IMR-90 (cell line): ENCODE data around the gene INPP4A. TPM values are rescaled to one million over a fixed set of nuclear protein-coding genes. Genes with fewer than 3 reads are reported as not detected.

Experiments used
- ATAC-seq: fragments of 200-7000 bp; cut with Tn5 transposase; 2 replicates; pipeline ENCODE4 v1.9.1; 2020; ENCODE audit warnings: low read depth, mild to moderate bottlenecking, moderate library complexity
- BruUV-seq: library from RNA; stranded (reverse); fragments of 400-500 nt; replicated peaks from 2 replicates; lab custom pipeline; 2021; lab: Mats Ljungman, UMichigan
- CTCF ChIA-PET: fragments of 300-600 bp; formaldehyde crosslinking; extraction: SDS; loops from one replicate; lab custom pipeline; 2021; ENCODE audit warnings: antibody characterized with exemption; lab: Yijun Ruan, JAX
- POLR2A ChIA-PET: fragments of 300-600 bp; sonication (Branson Sonifier 250); formaldehyde crosslinking; loops from one replicate; lab custom pipeline; 2022; ENCODE audit warnings: antibody characterized with exemption; ENCODE audit not compliant: unreplicated experiment; lab: Charles Lee
- DNase-seq: peaks from one replicate; pipeline ENCODE4 v3.0.0; 2013
- H2AFZ ChIP-seq: replicated peaks from 2 replicates; pipeline ENCODE3; 2013; ENCODE audit warnings: low read length, mild to moderate bottlenecking; ENCODE audit not compliant: poor library complexity
- H2AK5ac ChIP-seq: 2 replicates; pipeline ENCODE4 v1.6.1; 2013; ENCODE audit warnings: low read depth, low read length, inconsistent platforms
- H2AK9ac ChIP-seq: replicated peaks from 2 replicates; pipeline ENCODE3; 2013; ENCODE audit warnings: mild to moderate bottlenecking, low read depth, low read length, moderate library complexity; ENCODE audit not compliant: poor library complexity
- H2BK120ac ChIP-seq: 2 replicates; pipeline ENCODE4 v1.6.1; 2013; ENCODE audit warnings: low read depth, low read length, inconsistent platforms
- H2BK15ac ChIP-seq: 3 replicates; pipeline ENCODE4 v1.6.1; 2013; ENCODE audit warnings: low read depth, low read length, inconsistent platforms
- H2BK20ac ChIP-seq: 2 replicates; pipeline ENCODE4 v1.6.1; 2013; ENCODE audit warnings: low read depth, mild to moderate bottlenecking, inconsistent platforms, low read length, moderate library complexity
- H2BK5ac ChIP-seq: 2 replicates; pipeline ENCODE4 v1.6.1; 2013; ENCODE audit warnings: mild to moderate bottlenecking, low read depth, low read length, inconsistent platforms; ENCODE audit not compliant: poor library complexity, severe bottlenecking
- H3K14ac ChIP-seq: replicated peaks from 2 replicates; pipeline ENCODE4 v1.6.1; 2013; ENCODE audit warnings: low read depth, low read length, inconsistent platforms
- H3K18ac ChIP-seq: 2 replicates; pipeline ENCODE4 v1.6.1; 2013; ENCODE audit warnings: low read depth, low read length, control low read depth
- H3K23ac ChIP-seq: 2 replicates; pipeline ENCODE4 v1.6.1; 2013; ENCODE audit warnings: low read depth, low read length, inconsistent platforms
- H3K27ac ChIP-seq: 2 replicates; pipeline ENCODE4 v1.5.1; 2013; ENCODE audit warnings: mild to moderate bottlenecking, control low read depth, low read length; ENCODE audit not compliant: insufficient read depth
- H3K27me3 ChIP-seq: 2 replicates; pipeline ENCODE4 v1.6.1; 2013; ENCODE audit warnings: low read length; ENCODE audit not compliant: control insufficient read depth, insufficient read depth
- H3K36me3 ChIP-seq: 2 replicates; pipeline ENCODE4 v1.6.1; 2013; ENCODE audit warnings: low read length, mixed read lengths; ENCODE audit not compliant: control insufficient read depth, insufficient read depth
- H3K4ac ChIP-seq: 2 replicates; pipeline ENCODE4 v1.6.1; 2013; ENCODE audit warnings: low read depth, low read length, inconsistent platforms
- H3K4me1 ChIP-seq: 2 replicates; pipeline ENCODE4 v1.6.1; 2013; ENCODE audit warnings: low read length, mixed read lengths; ENCODE audit not compliant: control insufficient read depth, insufficient read depth
- H3K4me2 ChIP-seq: 2 replicates; pipeline ENCODE4 v1.6.1; 2013; ENCODE audit warnings: low read depth, mild to moderate bottlenecking, control low read depth, low read length, moderate library complexity
- H3K4me3 ChIP-seq: 2 replicates; pipeline ENCODE4 v1.5.1; 2013; ENCODE audit warnings: low read depth, mild to moderate bottlenecking, control low read depth, low read length, moderate library complexity; ENCODE audit not compliant: insufficient read depth
- H3K56ac ChIP-seq: 2 replicates; pipeline ENCODE4 v1.6.1; 2013; ENCODE audit warnings: low read length, inconsistent platforms; ENCODE audit not compliant: insufficient read depth; ENCODE audit errors: extremely low read depth
- H3K79me1 ChIP-seq, 2 experiments: 2 replicates each; pipeline ENCODE4 v1.6.1; 2013; ENCODE audit warnings: low read length in 2 of 2, inconsistent platforms in 1 of 2, low read depth in 1 of 2
- H3K9ac ChIP-seq: 2 replicates; pipeline ENCODE4 v1.6.1; 2013; ENCODE audit warnings: low read depth, low read length, control low read depth
- H3K9me1 ChIP-seq: 2 replicates; pipeline ENCODE4 v1.6.1; 2013; ENCODE audit warnings: low read length, inconsistent platforms; ENCODE audit not compliant: insufficient read depth
- H3K9me3 ChIP-seq: 2 replicates; pipeline ENCODE4 v1.6.1; 2013; ENCODE audit warnings: low read length; ENCODE audit not compliant: control insufficient read depth, insufficient read depth
- H4K20me1 ChIP-seq: 2 replicates; pipeline ENCODE4 v1.6.1; 2013; ENCODE audit warnings: low read length, inconsistent platforms; ENCODE audit not compliant: insufficient read depth
- H4K5ac ChIP-seq: 2 replicates; pipeline ENCODE4 v1.6.1; 2013; ENCODE audit warnings: mild to moderate bottlenecking, low read depth, low read length, control low read depth
- H4K8ac ChIP-seq, 2 experiments: 2 replicates each; pipeline ENCODE4 v1.6.1; 2013; ENCODE audit warnings: low read depth in 2 of 2, low read length in 2 of 2, control low read depth in 1 of 2, inconsistent platforms in 1 of 2
- H4K91ac ChIP-seq: 2 replicates; pipeline ENCODE4 v1.6.1; 2013; ENCODE audit warnings: low read depth, low read length, inconsistent platforms; ENCODE audit not compliant: insufficient read depth
- BHLHE40 ChIP-seq: fragments of 150-350 bp; IDR thresholded peaks from 2 replicates; pipeline ENCODE4 v1.6.1; 2016; ENCODE audit warnings: mild to moderate bottlenecking, low read depth, low read length
- CEBPB ChIP-seq: IDR thresholded peaks from 2 replicates; pipeline ENCODE4 v1.6.1; 2012; ENCODE audit warnings: low read depth, low read length, improper control_type of control experiment
- CHD1 ChIP-seq: IDR thresholded peaks from 2 replicates; pipeline ENCODE4 v1.6.1; 2012; ENCODE audit warnings: low read depth, low read length, improper control_type of control experiment
- FOS ChIP-seq: fragments of 150-350 bp; IDR thresholded peaks from 2 replicates; pipeline ENCODE4 v1.6.1; 2016; ENCODE audit warnings: low read depth, low read length
- MAFK ChIP-seq: IDR thresholded peaks from 2 replicates; pipeline ENCODE4 v1.6.1; 2012; ENCODE audit warnings: low read depth, low read length, improper control_type of control experiment
- MXI1 ChIP-seq: IDR thresholded peaks from 2 replicates; pipeline ENCODE4 v1.6.1; 2012; ENCODE audit warnings: low read depth, mild to moderate bottlenecking, low read length, moderate library complexity, borderline replicate concordance
- NFE2L2 ChIP-seq: fragments of 150-350 bp; IDR thresholded peaks from 2 replicates; pipeline ENCODE4 v1.6.1; 2016; ENCODE audit warnings: low read depth, mild to moderate bottlenecking, low read length
- POLR2A ChIP-seq: IDR thresholded peaks from 2 replicates; pipeline ENCODE4 v1.6.1; 2012; ENCODE audit warnings: mild to moderate bottlenecking, low read depth, low read length
- RAD21 ChIP-seq: IDR thresholded peaks from 2 replicates; pipeline ENCODE4 v1.6.1; 2012; ENCODE audit warnings: low read length, improper control_type of control experiment
- RCOR1 ChIP-seq: IDR thresholded peaks from 2 replicates; pipeline ENCODE4 v1.6.1; 2012; ENCODE audit warnings: mild to moderate bottlenecking, low read length, improper control_type of control experiment; ENCODE audit not compliant: insufficient replicate concordance
- RFX5 ChIP-seq: IDR thresholded peaks from 2 replicates; pipeline ENCODE4 v1.8.0; 2012; ENCODE audit warnings: low read depth, mild to moderate bottlenecking, low read length, moderate library complexity
- SMC3 ChIP-seq: fragments of 150-350 bp; IDR thresholded peaks from 2 replicates; pipeline ENCODE4 v1.6.1; 2016; ENCODE audit warnings: low read depth, mild to moderate bottlenecking, antibody characterized with exemption, low read length, moderate library complexity
- WGBS, 2 experiments: methylation state at CpG; one replicate each; pipeline versions ENCODE4 v1.1.5 to v1.1.7; 2013; ENCODE audit warnings: missing lambda C conversion rate in 2 of 2; ENCODE audit not compliant: insufficient read length in 1 of 2; ENCODE audit errors: extremely low coverage in 2 of 2; 5-methylcytosine and 5-hydroxymethylcytosine counted together
- dilution Hi-C: fragments of 300-500 bp; cut with HindIII; formaldehyde crosslinking; loops from one replicate; pipeline ENCODE4 v1.14.3; 2018; ENCODE audit warnings: low sequenced_read_pairs; ENCODE audit not compliant: unreplicated experiment
- in situ Hi-C: fragments of 300-500 bp; cut with MboI; formaldehyde crosslinking; loops from 3 replicates; pipeline ENCODE4 v1.14.3; 2019; ENCODE audit warnings: low sequenced_read_pairs, inconsistent platforms, mixed read lengths
- intact Hi-C: fragments of 100-400 bp; cut with micrococcal nuclease; formaldehyde crosslinking; loops from 2 replicates; pipeline ENCODE4 v1.10.0; 2022
- polyA plus RNA-seq, 3 experiments: library from polyadenylated mRNA; depleted of rRNA; stranded (reverse); fragments of >200 nt; gene quantifications; 2 replicates each; pipeline ENCODE4 v1.2.3, GENCODE V29; 2012; ENCODE audit warnings: low replicate concordance in 1 of 3
- total RNA-seq: library from RNA; depleted of rRNA; stranded (reverse); fragments of >200 nt; gene quantifications from 2 replicates; pipeline ENCODE4 v1.2.3, GENCODE V29; 2012
- TF ChIP-seq, protein P1 (sequence below): conservative IDR thresholded peaks from 2 replicates; pipeline ENCODE4 v1.5.1; 2012; ENCODE audit warnings: mild to moderate bottlenecking, low read depth, low read length, improper control_type of control experiment
- TF ChIP-seq, protein P2 (sequence below): fragments of 150-350 bp; IDR thresholded peaks from 2 replicates; pipeline ENCODE4 v1.6.1; 2016; ENCODE audit warnings: low read depth, mild to moderate bottlenecking, low read length, moderate library complexity, borderline replicate concordance

The INPP4A gene
- total and polyA plus RNA-seq, 2 of the 4 experiments (the other 2 are of a cell fraction), result 14.5 to 27.1 TPM

DNA sequence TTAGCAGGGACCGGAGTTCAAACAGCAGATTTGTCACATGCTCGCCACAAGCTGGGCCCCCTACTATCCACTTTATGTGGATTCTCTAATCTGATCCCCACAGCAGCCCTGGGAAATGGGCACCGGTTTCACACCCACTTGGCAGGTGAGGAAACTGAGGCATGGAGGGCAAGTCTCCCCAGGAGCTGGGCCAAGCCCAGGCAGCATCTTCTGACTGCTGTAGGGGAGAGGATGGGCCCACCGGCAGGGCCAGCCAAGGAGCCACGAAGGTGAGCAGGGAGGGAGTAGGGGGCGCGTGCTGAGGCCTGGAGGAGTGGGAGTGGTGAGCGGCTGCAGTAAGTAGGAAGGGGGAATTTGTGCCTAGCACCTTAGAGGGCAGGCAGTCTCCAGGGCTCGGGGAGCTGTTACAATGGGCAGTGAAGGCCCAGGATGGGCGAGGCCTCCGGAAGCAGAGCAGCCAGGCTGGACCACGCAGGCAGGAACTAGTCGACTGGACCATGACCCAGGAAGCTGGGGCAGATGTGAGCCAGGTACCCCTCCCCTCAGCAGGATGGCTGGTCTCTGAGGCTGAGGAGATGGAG is 126.6 kb downstream of the INPP4A start:
- no peak overlapping the region for H2AFZ ChIP-seq
- no peak overlapping the region for H4K91ac ChIP-seq
- no peaks in the 10 kb centered on the region for H3K9me3 ChIP-seq
- H2BK120ac ChIP-seq, result no peak overlapping the region
- H2AK9ac ChIP-seq, result no peak overlapping the region
- no peaks in the 10 kb centered on the region for H3K27me3 ChIP-seq
- H3K4me1 ChIP-seq, result 0 out of 2 replicates have a peak, but pooled peaks cover 3% of the 10 kb centered on the region
- no TSS peak for BruUV-seq
- peaks cover 4% of the 10 kb centered on the region; the same call in 1 of the 2 replicates for H4K20me1 ChIP-seq
- dilution Hi-C loops (no loop called here), in situ Hi-C loops (no loop called here), intact Hi-C loops (no loop called here)
- H3K36me3 ChIP-seq, result peaks cover 35% of the 10 kb centered on the region
- H3K23ac ChIP-seq, result no peak overlapping the region
- H2AK5ac ChIP-seq, result no peak overlapping the region
- peaks cover 14% of the 10 kb centered on the region for H3K9me1 ChIP-seq
- ChIA-PET CTCF (no interaction called here), POLR2A (no interaction called here)
- ATAC-seq (no peak), DNase-seq (no peak)
- H2BK20ac ChIP-seq, result no peak overlapping the region
- no peak overlapping the region for H3K56ac ChIP-seq
- no peak overlapping the region for H2BK5ac ChIP-seq
- 100% methylated on average over 2 of the region's 13 CpGs; no CpG with 5 or more reads in 1 of the 2 experiments for WGBS, 2 experiments
- no peak overlapping the region for H3K14ac ChIP-seq
- TF ChIP-seq, protein P1, sequence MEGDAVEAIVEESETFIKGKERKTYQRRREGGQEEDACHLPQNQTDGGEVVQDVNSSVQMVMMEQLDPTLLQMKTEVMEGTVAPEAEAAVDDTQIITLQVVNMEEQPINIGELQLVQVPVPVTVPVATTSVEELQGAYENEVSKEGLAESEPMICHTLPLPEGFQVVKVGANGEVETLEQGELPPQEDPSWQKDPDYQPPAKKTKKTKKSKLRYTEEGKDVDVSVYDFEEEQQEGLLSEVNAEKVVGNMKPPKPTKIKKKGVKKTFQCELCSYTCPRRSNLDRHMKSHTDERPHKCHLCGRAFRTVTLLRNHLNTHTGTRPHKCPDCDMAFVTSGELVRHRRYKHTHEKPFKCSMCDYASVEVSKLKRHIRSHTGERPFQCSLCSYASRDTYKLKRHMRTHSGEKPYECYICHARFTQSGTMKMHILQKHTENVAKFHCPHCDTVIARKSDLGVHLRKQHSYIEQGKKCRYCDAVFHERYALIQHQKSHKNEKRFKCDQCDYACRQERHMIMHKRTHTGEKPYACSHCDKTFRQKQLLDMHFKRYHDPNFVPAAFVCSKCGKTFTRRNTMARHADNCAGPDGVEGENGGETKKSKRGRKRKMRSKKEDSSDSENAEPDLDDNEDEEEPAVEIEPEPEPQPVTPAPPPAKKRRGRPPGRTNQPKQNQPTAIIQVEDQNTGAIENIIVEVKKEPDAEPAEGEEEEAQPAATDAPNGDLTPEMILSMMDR, result no peak
- TF ChIP-seq, protein P2, sequence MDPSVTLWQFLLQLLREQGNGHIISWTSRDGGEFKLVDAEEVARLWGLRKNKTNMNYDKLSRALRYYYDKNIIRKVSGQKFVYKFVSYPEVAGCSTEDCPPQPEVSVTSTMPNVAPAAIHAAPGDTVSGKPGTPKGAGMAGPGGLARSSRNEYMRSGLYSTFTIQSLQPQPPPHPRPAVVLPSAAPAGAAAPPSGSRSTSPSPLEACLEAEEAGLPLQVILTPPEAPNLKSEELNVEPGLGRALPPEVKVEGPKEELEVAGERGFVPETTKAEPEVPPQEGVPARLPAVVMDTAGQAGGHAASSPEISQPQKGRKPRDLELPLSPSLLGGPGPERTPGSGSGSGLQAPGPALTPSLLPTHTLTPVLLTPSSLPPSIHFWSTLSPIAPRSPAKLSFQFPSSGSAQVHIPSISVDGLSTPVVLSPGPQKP, result no peak
- no peak for TF ChIP-seq POLR2A
- TF ChIP-seq RFX5, result no peak
- TF ChIP-seq RCOR1, result no peak
- TF ChIP-seq MAFK, result no peak
- TF ChIP-seq CHD1, result no peak
- no peak for TF ChIP-seq BHLHE40
- TF ChIP-seq SMC3, result no peak
- no peak for TF ChIP-seq RAD21
- TF ChIP-seq MXI1, result no peak
- no peak for TF ChIP-seq CEBPB
- no peak for TF ChIP-seq NFE2L2
- no peak for TF ChIP-seq FOS
- H4K5ac ChIP-seq, result no peak overlapping the region
- no peaks in the 10 kb centered on the region; a peak in 1 of 4 replicates for H3K79me1 ChIP-seq
- no peak overlapping the region for H4K8ac ChIP-seq
- no peak overlapping the region for H3K18ac ChIP-seq
- no peak overlapping the region for H3K4me2 ChIP-seq
- no peak overlapping the region for H3K27ac ChIP-seq
- H2BK15ac ChIP-seq, result no peak overlapping the region
- no peak overlapping the region for H3K4ac ChIP-seq
- H3K4me3 ChIP-seq, result no peak overlapping the region
- no peak overlapping the region for H3K9ac ChIP-seq
